HepG2 (cell line): Measurements from ENCODE around the gene OSTF1. TPM values are rescaled to one million over a fixed set of nuclear protein-coding genes. Genes with fewer than 3 reads are reported as not detected.
A peak's percentile ranks its signal among the peaks of the same experiment; 100 is the strongest.

Source experiments
- ATAC-seq: fragments of 200-7000 bp; cut with Tn5 transposase; 3 replicates; pipeline ENCODE4 v1.9.1; 2020; ENCODE audit warnings: mild to moderate bottlenecking, moderate library complexity
- BruUV-seq: library from RNA; stranded (reverse); fragments of 400-500 nt; replicated peaks from 2 replicates; lab custom pipeline; 2021; lab: Mats Ljungman, UMichigan
- CTCF ChIA-PET: fragments of 300-600 bp; formaldehyde crosslinking; extraction: SDS; loops from one replicate; lab custom pipeline; 2021; ENCODE audit warnings: low total read pairs, inconsistent platforms, low intra/inter-chr PET ratio; lab: Yijun Ruan, JAX
- POLR2A ChIA-PET: fragments of 350-600 bp; sonication (Branson Sonifier 250); formaldehyde crosslinking; loops from one replicate; lab custom pipeline; 2020; ENCODE audit warnings: antibody characterized with exemption, inconsistent platforms; lab: Yijun Ruan, JAX
- DNase-seq: peaks from one replicate; pipeline ENCODE4 v3.0.0-alpha.2; 2015; ENCODE audit warnings: low spot score
- FAIRE-seq: peaks from 3 replicates; lab custom pipeline; 2011; peaks lifted over from hg19 to GRCh38; lab: Jason Lieb, UNC
- H2AFZ ChIP-seq: one replicate; pipeline ENCODE4 v1.6.1; 2011; ENCODE audit warnings: low read length, inconsistent platforms
- H3K27ac ChIP-seq: fragments of 300-600 bp; 3 replicates; pipeline ENCODE4 v1.8.0; 2011; ENCODE audit warnings: mixed run types, mild to moderate bottlenecking, mixed read lengths, low read length, inconsistent platforms; ENCODE audit not compliant: insufficient read depth; ENCODE audit errors: extremely low read length
- H3K27me3 ChIP-seq, 2 experiments: fragments of 200-600 bp in 1 of 2; 2 replicates in 1 of 2; 3 replicates in 1 of 2; pipeline versions ENCODE4 v1.6.0 to v1.8.0; 2011; ENCODE audit warnings: low read length in 2 of 2, mild to moderate bottlenecking in 2 of 2, moderate library complexity in 2 of 2, inconsistent platforms in 1 of 2; ENCODE audit not compliant: insufficient read depth in 2 of 2, control insufficient read depth in 1 of 2
- H3K36me3 ChIP-seq, 2 experiments: fragments of 200-600 bp in 1 of 2; replicated peaks in 1 of 2; 2 replicates in 1 of 2; 3 replicates in 1 of 2; pipeline versions ENCODE4 v1.5.1 to v1.8.0; 2011; ENCODE audit warnings: low read length in 2 of 2, inconsistent platforms in 1 of 2; ENCODE audit not compliant: insufficient read depth in 2 of 2, control insufficient read depth in 1 of 2
- H3K4me1 ChIP-seq: 2 replicates; pipeline ENCODE4 v1.5.1; 2012; ENCODE audit warnings: low read length, inconsistent platforms; ENCODE audit not compliant: insufficient read depth
- H3K4me2 ChIP-seq: 2 replicates; pipeline ENCODE4 v1.6.0; 2011; ENCODE audit warnings: low read depth, low read length, inconsistent platforms
- H3K4me3 ChIP-seq, 3 experiments: fragments of 200-600 bp in 1 of 3; sonication (generic), shearing (Covaris generic) in 1 of 3; replicated peaks in 1 of 3; 2 replicates each; pipeline ENCODE4 v1.5.1; 2011 to 2016; ENCODE audit warnings: low read length in 3 of 3, inconsistent platforms in 2 of 3, low read depth in 2 of 3, mild to moderate bottlenecking in 2 of 3, control low read depth in 1 of 3, mixed read lengths in 1 of 3; ENCODE audit not compliant: insufficient read depth in 1 of 3
- H3K79me2 ChIP-seq: one replicate; pipeline ENCODE4 v1.6.1; 2011; ENCODE audit warnings: low read length, inconsistent platforms; ENCODE audit not compliant: insufficient read depth
- H3K9ac ChIP-seq: 2 replicates; pipeline ENCODE4 v1.6.0; 2011; ENCODE audit warnings: mild to moderate bottlenecking, low read depth, low read length, inconsistent platforms; ENCODE audit not compliant: insufficient read depth
- H3K9me3 ChIP-seq: 2 replicates; pipeline ENCODE4 v1.5.1; 2012; ENCODE audit warnings: mild to moderate bottlenecking, low read length
- H4K20me1 ChIP-seq: 2 replicates; pipeline ENCODE4 v1.6.0; 2011; ENCODE audit warnings: inconsistent platforms, mild to moderate bottlenecking, low read length, moderate library complexity; ENCODE audit not compliant: insufficient read depth
- NCOA1 ChIP-seq: sonication (generic); formaldehyde crosslinking; IDR thresholded peaks from 2 replicates; pipeline ENCODE4 v1.9.0; 2021; ENCODE audit warnings: missing genetic modification reagents
- NFE2 ChIP-seq: sonication (generic); formaldehyde crosslinking; IDR thresholded peaks from 2 replicates; pipeline ENCODE4 v1.4.0; 2020; ENCODE audit warnings: missing genetic modification reagents
- NR2F6 ChIP-seq, 2 experiments: IDR thresholded peaks; 2 replicates each; pipeline ENCODE4 v1.6.1; 2016; ENCODE audit warnings: antibody characterized with exemption in 1 of 2, mild to moderate bottlenecking in 1 of 2
- RARA ChIP-seq: IDR thresholded peaks from 2 replicates; pipeline ENCODE4 v1.6.1; 2016; ENCODE audit warnings: missing genetic modification reagents, missing compliant biosample characterization
- SATB2 ChIP-seq: sonication (generic); formaldehyde crosslinking; IDR thresholded peaks from 2 replicates; pipeline ENCODE4 v1.5.0; 2020; ENCODE audit warnings: missing genetic modification reagents
- TCF12 ChIP-seq, 2 experiments: fragments of 450-650 bp in 1 of 2; sonication (generic) in 1 of 2; formaldehyde crosslinking in 1 of 2; IDR thresholded peaks; 2 replicates each; pipeline versions ENCODE4 v1.6.1 to v1.8.0; 2017 to 2022; ENCODE audit warnings: antibody characterized with exemption in 1 of 2, mild to moderate bottlenecking in 1 of 2, missing genetic modification reagents in 1 of 2, moderate library complexity in 1 of 2
- TFDP1 ChIP-seq: IDR thresholded peaks from 2 replicates; pipeline ENCODE4 v1.6.1; 2016; ENCODE audit warnings: missing compliant biosample characterization, missing genetic modification reagents, borderline replicate concordance
- TFDP2 ChIP-seq: sonication (generic); formaldehyde crosslinking; IDR thresholded peaks from 2 replicates; pipeline ENCODE4 v1.4.0; 2020; ENCODE audit warnings: missing genetic modification reagents
- TSC22D2 ChIP-seq: sonication (generic); formaldehyde crosslinking; IDR thresholded peaks from 2 replicates; pipeline ENCODE4 v1.5.1; 2020; ENCODE audit warnings: missing genetic modification reagents, mild to moderate bottlenecking, borderline replicate concordance
- ZNF18 ChIP-seq: sonication (generic); formaldehyde crosslinking; IDR thresholded peaks from 2 replicates; pipeline ENCODE4 v1.8.0; 2022; ENCODE audit warnings: mild to moderate bottlenecking, missing genetic modification reagents; ENCODE audit not compliant: insufficient replicate concordance
- ZNF512 ChIP-seq: sonication (generic); formaldehyde crosslinking; IDR thresholded peaks from 2 replicates; pipeline ENCODE4 v1.4.0; 2020; ENCODE audit warnings: mild to moderate bottlenecking, missing genetic modification reagents
- WGBS: methylation state at CpG from one replicate; pipeline ENCODE4 v1.1.6; 2017; ENCODE audit warnings: low lambda C conversion rate; 5-methylcytosine and 5-hydroxymethylcytosine counted together
- in situ Hi-C: cut with HindIII; loops from 2 replicates; pipeline ENCODE4 v1.10.0; 2017; ENCODE audit warnings: low pct_unique_long_range_greater_than_20kb; ENCODE audit not compliant: extremely low pct_ligation_motif_present
- intact Hi-C: fragments of 100-400 bp; cut with micrococcal nuclease; formaldehyde crosslinking; loops from one replicate; pipeline ENCODE4 v1.10.0; 2022; ENCODE audit not compliant: unreplicated experiment
- polyA plus RNA-seq, 8 experiments: library from polyadenylated mRNA; depleted of rRNA in 3 of 8; stranded (reverse) in 7 of 8; unstranded in 1 of 8; fragments of >200 nt; fragmentation: Illumina TruSeq in 4 of 8; extraction: Trizol in 4 of 8; gene quantifications; 2 replicates each; pipeline versions ENCODE4 v1.2.1 to v1.2.3, GENCODE V29; 2011 to 2016; ENCODE audit warnings: low read depth in 4 of 8, missing spikeins in 1 of 8, mixed read lengths in 1 of 8; ENCODE audit not compliant: insufficient read depth in 1 of 8
- total RNA-seq, 5 experiments: library from RNA; depleted of rRNA; stranded (reverse); fragments of >200 nt; fragmentation: Illumina TruSeq; extraction: Trizol; gene quantifications; 2 replicates each; pipeline ENCODE4 v1.2.3, GENCODE V29; 2016; ENCODE audit warnings: low read depth in 1 of 5

OSTF1 gene
- total and polyA plus RNA-seq, 2 of the 13 experiments (the other 11 are each of a cell fraction or from before 2014, with no cell fraction given), result 16.8 to 39.0 TPM

- Histone ChIP-seq H3K4me2 (no peak overlapping the region), H3K9ac (no peak overlapping the region), H3K9me3 (no peaks in the 10 kb centered on the region), H3K79me2 (peaks cover 24% of the 10 kb centered on the region), H3K4me3 (no peak overlapping the region), H4K20me1 (no peaks in the 10 kb centered on the region; the same call in 1 of the 2 replicates), H3K27ac (no peak overlapping the region), H3K27me3 (no peaks in the 10 kb centered on the region), H2AFZ (no peak overlapping the region), H3K36me3 (no peaks in the 10 kb centered on the region), H3K4me1 (peaks cover 48% of the 10 kb centered on the region)
- intact Hi-C loops, result no loop called here
- FAIRE-seq (no peak), DNase-seq (no peak), ATAC-seq (no peak)
- WGBS, result 92% methylated on average over 4 of the region's 4 CpGs
- ChIA-PET CTCF (no interaction called here), POLR2A (no interaction called here)
- TF ChIP-seq TSC22D2 (CRISPR knock-in tag), result no peak
- BruUV-seq, result no TSS peak
- in situ Hi-C loops, result no loop called here
These were observed 8.5 kb downstream of the OSTF1 start for GRCh38 chr9:75096796-75097195.

- Histone ChIP-seq H3K79me2 (peaks cover 2% of the 10 kb centered on the region), H3K27ac (no peak overlapping the region), H2AFZ (no peak overlapping the region), H4K20me1 (no peaks in the 10 kb centered on the region), H3K27me3 (no peaks in the 10 kb centered on the region), H3K4me1 (peaks cover 24% of the 10 kb centered on the region), H3K9ac (no peak overlapping the region), H3K36me3 (no peaks in the 10 kb centered on the region), H3K4me3 (no peak overlapping the region), H3K9me3 (no peaks in the 10 kb centered on the region), H3K4me2 (no peak overlapping the region)
- POLR2A ChIA-PET, result interaction anchor here (1.3 kb wide), 1 partner anchor 13 kb away, joined by 3 read pairs; the partner anchor contains the start of genes NMRK1 and OSTF1
- BruUV-seq, result no TSS peak
- DNase-seq, result no peak
- ATAC-seq, result no peak
- CTCF ChIA-PET, result no interaction called here
- intact Hi-C loops, result no loop called here
- in situ Hi-C loops, result no loop called here
- 67% methylated on average over 9 of the region's 9 CpGs for WGBS
- no peak for FAIRE-seq
- no peak for TF ChIP-seq NFE2 (CRISPR knock-in tag)
- no peak for TF ChIP-seq TFDP1 (CRISPR knock-in tag)
- TF ChIP-seq ZNF18, result no peak
- TF ChIP-seq TFDP2 (CRISPR knock-in tag), result no peak
- TF ChIP-seq NCOA1, result no peak
- TF ChIP-seq SATB2 (CRISPR knock-in tag), result no peak
- 0 out of 2 replicates have a peak, but pooled peaks have one; percentile 13 for TF ChIP-seq NR2F6 (IDR thresholded peaks at IDR 0.05)
- TF ChIP-seq NR2F6 (CRISPR knock-in tag; IDR thresholded peaks at IDR 0.05), result no peak; the same call in 1 of the 2 replicates
- TF ChIP-seq TCF12 (IDR thresholded peaks at IDR 0.05), result no peak
- no peak for TF ChIP-seq TCF12 (CRISPR knock-in tag; IDR thresholded peaks at IDR 0.05)
- 0 out of 2 replicates have a peak, but pooled peaks have one; percentile 11 for TF ChIP-seq RARA
- no peak for TF ChIP-seq ZNF512 (CRISPR knock-in tag)
These were observed 12.8 kb downstream of the OSTF1 start for GRCh38 chr9:75101004-75101588.
